H4 (cell line): Measurements from ENCODE around the gene FAIM2. TPM values are rescaled to one million over a fixed set of nuclear protein-coding genes. Genes with fewer than 3 reads are reported as not detected.
A peak's percentile ranks its signal among the peaks of the same experiment; 100 is the strongest.

Experiments
- DNase-seq: peaks from one replicate; pipeline ENCODE4 v3.0.0-alpha.2; 2015; ENCODE audit warnings: low spot score
- total RNA-seq: library from RNA; depleted of rRNA; stranded (reverse); fragments of >200 nt; shearing (Covaris generic); gene quantifications from 2 replicates; pipeline ENCODE4 v1.2.3, GENCODE V29; 2014; rRNA removed

Gene FAIM2
- total RNA-seq, result 0.58 TPM in 1 of 2 replicates, not detected in the other

DNA sequence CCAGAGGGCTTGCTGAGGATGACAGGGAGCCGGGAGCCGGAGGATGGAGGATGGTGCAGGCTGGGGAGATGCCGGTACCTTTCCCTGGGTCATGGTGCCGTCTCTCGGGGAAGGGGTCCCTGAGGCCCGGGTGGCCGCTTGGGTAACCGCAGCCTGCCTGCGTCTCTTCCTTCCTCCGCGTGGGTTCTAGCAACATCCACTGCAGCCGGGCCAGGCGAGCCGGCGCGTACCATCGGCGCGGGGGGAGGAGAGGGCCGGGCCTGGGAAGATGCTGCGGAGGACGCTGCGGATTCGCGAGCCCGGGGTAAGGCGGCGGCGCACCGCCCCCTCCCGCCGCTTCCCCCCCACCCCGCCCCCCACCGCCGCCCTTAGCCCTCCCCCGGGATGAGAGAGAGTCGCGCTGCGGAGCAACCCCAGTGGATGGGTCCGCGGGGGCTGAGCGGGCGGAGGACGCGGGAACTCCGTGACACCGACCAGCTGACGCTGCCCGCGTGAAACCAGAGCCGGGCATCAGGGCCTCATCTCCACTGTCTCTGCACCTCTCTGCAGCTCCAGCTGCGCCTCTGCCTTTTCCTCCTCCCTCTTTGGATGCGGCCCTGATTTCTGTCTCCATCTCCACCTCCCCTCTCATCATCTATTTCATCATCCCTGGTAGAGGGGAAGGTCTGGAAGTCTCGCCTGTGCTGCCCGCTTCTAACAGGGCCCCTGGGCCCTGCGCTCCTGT, at the start of gene FAIM2:
Gene FAIM2, minus strand, starts transcription at position 201 of the 724 bp plus-strand sequence. Its CDS starts 108 bp downstream, at position 93.
- no peak for DNase-seq

DNA sequence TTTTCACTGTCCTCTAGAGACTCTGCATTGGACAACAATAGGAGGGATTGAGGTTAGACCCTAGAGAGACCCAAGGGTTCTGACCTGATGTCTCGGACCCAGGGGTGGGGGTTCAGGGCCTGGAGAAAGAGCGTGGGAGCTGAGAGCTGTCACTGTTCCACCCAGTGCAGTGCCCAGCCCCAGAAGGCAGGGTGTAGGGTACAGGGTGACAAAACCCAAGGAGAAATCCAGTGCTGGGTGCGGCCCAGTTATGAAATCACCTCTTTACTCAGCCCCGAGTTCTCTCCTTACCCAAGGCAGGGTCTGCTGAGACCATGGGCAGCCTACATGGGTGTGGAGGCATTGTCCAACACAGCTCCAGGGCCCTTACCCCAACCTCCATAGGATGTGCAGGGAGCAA, 49.5 kb upstream of the FAIM2 start:
- DNase-seq, result no peak

DNA sequence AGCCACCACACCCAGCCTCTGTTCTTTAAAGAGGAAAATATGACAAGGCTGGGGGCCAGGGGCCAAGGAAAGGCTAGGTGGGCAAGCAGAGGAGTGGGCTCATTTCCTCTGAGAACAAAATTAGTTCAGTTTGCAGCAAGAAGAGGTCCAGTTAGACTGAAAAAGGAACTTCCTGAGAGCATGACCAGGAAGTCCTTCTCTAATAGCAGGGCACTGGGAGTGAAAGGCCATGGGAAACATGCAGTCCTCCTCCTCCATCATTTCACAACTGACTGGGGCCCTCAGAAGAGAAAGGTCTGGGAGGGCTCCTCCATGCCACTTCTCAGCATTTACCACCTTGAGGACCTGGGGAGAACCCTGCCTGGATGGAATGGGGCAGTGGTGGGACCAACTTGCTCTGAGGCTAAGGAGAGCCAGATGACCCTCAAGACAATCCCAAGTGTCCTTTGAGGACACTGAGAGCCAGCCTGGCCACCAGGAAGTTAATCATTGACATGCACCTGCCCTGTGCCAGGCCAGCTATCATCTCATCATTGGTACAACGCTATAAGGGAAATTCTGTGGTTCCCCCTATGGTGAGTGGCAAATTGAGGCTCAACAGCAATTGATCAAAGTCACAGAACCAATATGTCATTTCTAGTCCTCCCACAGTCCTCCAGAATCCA, 48.8 kb upstream of the FAIM2 start:
- no peak for DNase-seq

GRCh38 chr12:49951411-49952240, 47.9 kb upstream of the FAIM2 start:
- DNase-seq, result no peak

DNA sequence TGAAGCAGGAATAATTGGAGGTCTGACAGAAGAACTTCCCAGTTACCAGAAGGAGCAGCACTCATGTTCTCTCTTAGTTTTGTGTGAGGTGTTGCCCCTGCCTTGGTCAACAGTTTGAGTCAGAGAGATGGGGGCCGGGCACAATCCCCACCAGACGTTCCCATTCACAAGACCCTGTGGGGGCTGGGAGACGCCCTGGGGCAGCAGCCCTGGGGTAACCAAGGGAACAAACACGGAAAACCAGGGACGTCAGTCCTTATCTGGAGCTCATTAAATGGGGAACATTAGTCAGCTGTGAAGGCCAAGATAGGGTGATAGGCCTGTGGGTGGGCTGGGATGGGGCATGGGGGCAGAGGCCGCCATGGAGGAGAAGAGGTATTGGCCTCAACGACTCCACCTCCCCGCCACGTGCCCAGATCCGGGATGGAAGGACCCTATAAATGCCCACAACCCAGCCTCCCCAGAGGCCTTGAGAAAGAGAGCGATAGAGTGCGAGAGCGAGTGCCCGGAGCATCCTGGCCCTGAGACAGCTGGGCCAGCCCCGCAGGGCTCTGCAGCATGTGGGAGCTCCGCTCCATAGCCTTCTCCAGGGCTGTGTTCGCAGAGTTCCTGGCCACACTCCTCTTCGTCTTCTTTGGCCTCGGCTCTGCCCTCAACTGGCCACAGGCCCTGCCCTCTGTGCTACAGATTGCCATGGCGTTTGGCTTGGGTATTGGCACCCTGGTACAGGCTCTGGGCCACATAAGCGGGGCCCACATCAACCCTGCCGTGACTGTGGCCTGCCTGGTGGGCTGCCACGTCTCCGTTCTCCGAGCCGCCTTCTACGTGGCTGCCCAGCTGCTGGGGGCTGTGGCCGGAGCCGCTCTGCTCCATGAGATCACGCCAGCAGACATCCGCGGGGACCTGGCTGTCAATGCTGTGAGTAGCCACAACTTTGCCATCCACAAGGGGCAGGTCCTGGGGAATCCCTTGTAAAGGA, 46.9 kb upstream of the FAIM2 start, which contains the start of gene AQP2:
Gene AQP2, plus strand, starts transcription at position 465 of the 979 bp plus-strand sequence. Its CDS starts 94 bp downstream, at position 559.
- no peak for DNase-seq

DNA sequence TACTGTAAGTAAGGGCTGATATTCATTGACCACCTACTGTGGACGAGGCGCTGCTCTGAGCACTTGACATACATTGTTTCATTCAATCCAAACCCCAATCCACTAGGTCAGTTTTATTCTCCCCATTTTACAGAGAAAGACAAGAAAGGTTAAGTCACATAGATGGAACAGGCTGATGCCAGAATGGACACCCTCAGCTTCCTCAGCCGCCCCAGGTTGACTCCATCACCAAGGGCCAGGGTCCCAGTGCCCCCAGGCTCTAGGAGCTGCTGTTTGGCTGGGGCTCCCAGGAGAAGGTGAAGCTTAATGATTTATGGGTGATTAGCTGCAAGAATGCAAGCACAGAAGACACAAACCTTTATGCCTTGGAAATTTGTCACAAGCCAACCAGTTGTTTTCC, 46.2 kb upstream of the FAIM2 start:
- no peak for DNase-seq

DNA sequence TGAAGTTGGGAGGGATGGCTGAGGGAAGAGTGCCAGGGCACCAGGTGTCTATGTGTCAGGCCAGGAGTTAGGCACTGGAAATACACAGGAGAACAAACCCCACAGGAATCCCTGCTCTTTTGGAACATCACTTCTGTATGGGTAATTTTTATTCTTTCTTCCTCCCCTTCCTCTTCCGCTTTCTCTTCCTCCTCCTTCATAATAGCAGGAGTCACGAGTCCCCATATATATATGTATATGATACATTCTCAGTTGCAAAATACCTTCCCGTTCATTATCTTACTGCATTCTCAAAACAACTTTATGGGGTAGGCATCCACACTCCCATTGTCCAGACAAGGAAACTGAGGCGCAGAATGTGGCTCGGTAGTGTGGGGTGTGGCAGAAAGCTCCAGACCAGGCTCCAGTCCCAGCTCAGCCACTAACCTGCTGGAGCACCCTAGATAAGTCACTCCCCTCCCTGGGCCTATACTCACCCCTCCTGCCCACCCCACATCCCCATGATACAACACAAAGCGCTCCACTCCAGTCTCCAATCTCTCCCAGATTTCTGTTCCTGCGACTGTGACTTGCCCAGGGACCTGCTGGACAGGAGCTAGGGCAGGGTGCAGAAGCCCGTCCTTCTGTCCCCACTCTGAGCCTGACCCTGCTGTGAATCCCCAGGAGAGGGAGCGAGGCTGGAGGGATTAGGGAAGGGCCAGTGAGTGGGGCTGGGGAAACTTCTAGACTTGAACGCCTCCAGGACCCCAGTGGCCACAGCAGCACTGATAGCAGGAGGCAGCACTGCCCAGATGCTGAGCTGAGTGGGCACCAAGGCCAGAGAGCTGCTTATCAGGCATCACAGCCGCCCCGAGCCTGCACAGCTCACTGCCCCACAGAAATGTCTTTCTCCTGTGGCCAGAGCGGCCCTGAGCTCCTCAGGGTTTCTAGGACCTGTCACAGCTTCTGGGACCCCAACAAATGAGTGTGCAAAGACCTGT, 45.5 kb upstream of the FAIM2 start:
- no peak for DNase-seq

DNA sequence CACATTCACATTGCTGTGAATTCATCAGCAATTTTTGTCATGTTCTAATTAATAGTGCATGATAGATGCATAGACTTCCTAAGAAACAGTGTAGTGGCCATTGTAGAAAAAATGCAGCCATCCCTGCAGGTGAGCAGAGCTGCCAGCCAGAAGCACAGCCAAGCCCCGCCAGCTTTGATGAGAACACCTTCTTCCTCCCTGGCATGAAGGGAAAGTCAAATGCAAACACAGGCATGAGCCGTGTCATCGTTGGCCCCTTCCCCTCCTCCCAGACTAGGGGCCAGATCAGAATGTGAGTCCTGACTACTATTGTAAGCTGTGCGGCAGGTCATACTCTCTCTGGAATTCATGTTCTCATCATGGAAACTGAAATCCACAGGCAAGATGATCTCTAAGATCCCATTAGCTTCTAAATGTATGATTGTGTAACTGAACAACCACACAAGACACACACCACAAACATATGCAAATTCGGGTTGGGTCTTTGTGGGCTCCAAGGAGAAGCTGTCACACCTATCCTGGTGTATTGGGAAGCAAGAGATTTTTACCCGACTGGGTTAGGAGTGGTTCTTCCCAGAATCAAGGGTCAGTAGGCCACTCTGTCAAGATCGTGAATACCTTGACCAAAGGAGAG, 44.0 kb upstream of the FAIM2 start:
- no peak for DNase-seq

DNA sequence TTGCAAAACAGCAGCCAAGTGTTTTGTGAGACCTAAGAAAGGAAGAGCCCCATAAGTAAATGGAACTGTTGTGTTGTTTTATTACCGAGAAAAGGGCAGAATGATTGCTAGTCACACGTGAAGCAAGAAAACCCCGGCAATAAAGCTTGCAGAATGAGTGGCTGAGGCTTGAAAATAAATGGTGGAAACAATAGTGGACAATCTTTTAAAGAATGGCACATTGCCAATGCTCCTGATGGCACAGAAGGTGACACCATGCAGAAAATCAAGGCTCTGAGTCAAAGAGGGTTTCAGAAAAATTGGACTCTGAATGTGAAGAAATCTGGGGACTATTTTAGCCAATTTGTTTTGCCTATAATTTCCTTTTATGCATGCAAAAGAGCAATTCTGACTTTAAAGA, 42.8 kb upstream of the FAIM2 start:
- no peak for DNase-seq

GRCh38 chr12:49946086-49946485, 42.4 kb upstream of the FAIM2 start:
- DNase-seq, result no peak

- DNase-seq, result peak; percentile 68
Measured at GRCh38 chr12:49945394-49946080, 41.8 kb upstream of the FAIM2 start.

- no peak for DNase-seq
Measured at GRCh38 chr12:49944718-49945117, 41.0 kb upstream of the FAIM2 start.

GRCh38 chr12:49944046-49944445, 40.3 kb upstream of the FAIM2 start:
- DNase-seq, result no peak

- DNase-seq, result no peak
Measured at GRCh38 chr12:49943625-49943960, 39.9 kb upstream of the FAIM2 start.

GRCh38 chr12:49942921-49943624, 39.4 kb upstream of the FAIM2 start:
- no peak for DNase-seq

DNA sequence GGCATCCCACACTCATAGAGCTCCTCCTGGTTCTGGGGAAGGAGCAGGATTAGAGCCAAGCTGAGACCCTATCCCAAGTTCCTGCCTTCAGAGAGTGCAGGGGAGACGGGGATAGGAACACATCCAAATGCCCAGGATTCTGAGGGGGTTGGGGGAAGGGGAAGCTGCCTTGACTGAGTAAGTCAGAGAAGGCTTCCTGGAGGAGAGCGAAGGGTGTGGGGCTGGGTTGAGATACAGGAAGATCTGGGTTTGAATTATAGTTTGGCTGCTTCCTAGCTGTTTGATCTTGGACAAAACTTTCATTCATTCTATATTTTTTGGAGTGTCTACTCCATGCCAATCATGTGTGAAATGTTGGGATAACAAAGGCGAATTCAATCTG, 38.8 kb upstream of the FAIM2 start:
- DNase-seq, result no peak

DNA sequence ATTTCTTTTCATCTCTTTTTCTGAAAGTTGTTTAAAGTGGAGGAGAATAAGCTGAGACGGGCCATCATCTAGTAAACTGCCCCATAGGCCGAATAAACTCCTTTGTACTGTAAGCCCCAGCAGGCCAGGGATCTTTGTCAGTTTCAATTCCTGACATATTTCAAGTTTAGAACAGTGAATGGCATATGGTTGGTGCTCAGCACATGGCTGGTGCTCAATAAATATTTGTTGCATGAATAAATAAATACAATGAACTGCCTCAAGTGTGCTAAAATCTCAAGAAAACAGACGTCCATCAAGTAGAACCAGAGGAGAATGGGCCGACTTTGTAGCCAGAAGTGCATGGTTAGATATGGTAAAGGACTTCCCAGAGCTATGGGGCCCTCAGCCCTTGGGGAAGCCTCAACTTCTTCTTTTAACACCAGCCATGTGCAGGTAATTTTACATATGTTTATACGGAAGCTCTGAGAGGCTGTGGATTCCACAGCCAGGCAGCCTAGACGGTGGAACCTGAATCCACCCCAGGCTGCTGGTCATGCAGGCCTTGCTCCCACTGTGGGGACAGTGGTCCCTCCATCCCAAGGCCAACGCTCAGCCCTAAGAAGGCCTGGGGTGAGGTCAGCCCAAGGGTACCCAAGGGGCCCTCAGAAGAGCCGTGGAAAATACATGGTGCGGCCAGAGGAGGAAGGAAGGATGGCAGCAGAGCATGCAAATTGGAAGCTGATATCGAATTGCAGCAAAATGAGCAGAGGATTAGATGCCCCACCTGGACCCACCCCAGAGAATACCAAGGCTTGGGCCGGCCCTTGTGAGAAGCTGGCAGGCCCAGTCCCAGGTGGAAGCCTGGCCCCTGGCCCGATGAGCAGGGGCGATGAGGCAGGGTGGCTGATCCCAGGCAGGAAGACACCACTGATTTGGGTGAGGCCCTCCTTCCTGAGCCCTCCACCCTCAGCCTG, 38.1 kb upstream of the FAIM2 start:
- DNase-seq, result no peak
